Suppressor macrophage treated with lipopolysaccharide for 1 hour (primary cell): ENCODE data around the gene YES1.
"Not testable (repeated sequence)": the region's sequence is repeated elsewhere in the genome, so short reads cannot be mapped to it uniquely, and the experiment has no call there.

Experiments
- DNase-seq, 3 donors: peaks; one replicate each; pipeline ENCODE4 v3.0.0-alpha.2; 2020 to 2022

YES1 gene

GRCh38 chr18:717003-717402, 95.0 kb downstream of the YES1 start:
- DNase-seq, result no peak

- peak; percentile 4 to 50 (median 33) for DNase-seq
Observed at GRCh38 chr18:715626-716025, 96.4 kb downstream of the YES1 start.

GRCh38 chr18:713135-713490, 98.9 kb downstream of the YES1 start:
- no peak for DNase-seq

- DNase-seq, result peak; percentile 85 to 96 (median 94)
Observed at GRCh38 chr18:712401-713134, 99.5 kb downstream of the YES1 start, which contains the start of gene ENOSF1. TSS of gene ENOSF1 (minus strand) at chr18:712630. CDS start at chr18:712587, 43 bp downstream.

- DNase-seq, result peak; percentile 88 to 93 (median 92)
Observed at GRCh38 chr18:711657-712400, 100.2 kb downstream of the YES1 start.

GRCh38 chr18:711310-711656, 100.8 kb downstream of the YES1 start:
- peak in 1 of 3 donors; percentile 30 for DNase-seq

GRCh38 chr18:710418-711300, 101.4 kb downstream of the YES1 start:
- no peak for DNase-seq

GRCh38 chr18:709771-710170, 102.3 kb downstream of the YES1 start:
- no peak for DNase-seq

GRCh38 chr18:708096-708495, 103.9 kb downstream of the YES1 start:
- DNase-seq, result no peak

- DNase-seq, result no peak
Observed at GRCh38 chr18:706405-706804, 105.6 kb downstream of the YES1 start.

- DNase-seq, result no peak
Observed at GRCh38 chr18:703213-703967, 108.7 kb downstream of the YES1 start.

GRCh38 chr18:697800-698199, 114.2 kb downstream of the YES1 start:
- no peak for DNase-seq

- DNase-seq, result no peak
Observed at GRCh38 chr18:697012-697411, 115.0 kb downstream of the YES1 start.

- no peak for DNase-seq
Observed at GRCh38 chr18:693466-694187, 118.4 kb downstream of the YES1 start.

GRCh38 chr18:692824-693223, 119.2 kb downstream of the YES1 start:
- no peak for DNase-seq

- DNase-seq, result no peak
Observed at GRCh38 chr18:688323-688722, 123.7 kb downstream of the YES1 start.

GRCh38 chr18:686339-687111, 125.5 kb downstream of the YES1 start:
- DNase-seq, result no peak

GRCh38 chr18:685438-685837, 126.6 kb downstream of the YES1 start:
- DNase-seq, result no peak

- no peak for DNase-seq
Observed at GRCh38 chr18:683531-683930, 128.5 kb downstream of the YES1 start.

- no peak for DNase-seq
Observed at GRCh38 chr18:682833-683232, 129.2 kb downstream of the YES1 start.

- not testable (repeated sequence) for DNase-seq
Observed at GRCh38 chr18:682416-682815, 129.6 kb downstream of the YES1 start.
